Urothelium cell line (cell line): ENCODE results near the gene PIGT.
A peak's percentile ranks its signal among the peaks of the same experiment; 100 is the strongest.

Experiments used
- DNase-seq: peaks from one replicate; pipeline ENCODE4 v3.0.0; 2011; ENCODE audit warnings: low spot score, mixed read lengths
- FAIRE-seq: peaks from 2 replicates; lab custom pipeline; 2011; peaks lifted over from hg19 to GRCh38; lab: Jason Lieb, UNC

Gene PIGT

DNA sequence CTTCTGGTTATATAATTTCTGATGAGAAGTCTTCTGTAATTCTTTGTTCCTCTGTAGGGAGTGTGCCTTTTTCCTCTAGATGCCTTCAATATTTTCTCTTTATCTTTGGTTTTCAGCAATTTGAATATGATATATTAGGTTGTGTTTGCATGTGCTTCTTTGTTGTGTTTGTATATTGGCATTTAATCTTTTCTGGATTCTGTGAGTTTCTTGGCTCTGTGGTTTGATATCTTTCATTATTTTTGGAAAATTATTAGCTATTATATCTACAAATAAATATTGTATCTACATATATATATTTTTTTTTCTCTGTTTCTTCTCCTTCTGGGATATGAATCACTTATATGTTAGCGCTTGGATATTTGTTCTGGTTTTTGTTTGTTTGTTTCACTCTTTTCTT is 16.9 kb upstream of the PIGT start:
- FAIRE-seq (no peak), DNase-seq (no peak)

DNA sequence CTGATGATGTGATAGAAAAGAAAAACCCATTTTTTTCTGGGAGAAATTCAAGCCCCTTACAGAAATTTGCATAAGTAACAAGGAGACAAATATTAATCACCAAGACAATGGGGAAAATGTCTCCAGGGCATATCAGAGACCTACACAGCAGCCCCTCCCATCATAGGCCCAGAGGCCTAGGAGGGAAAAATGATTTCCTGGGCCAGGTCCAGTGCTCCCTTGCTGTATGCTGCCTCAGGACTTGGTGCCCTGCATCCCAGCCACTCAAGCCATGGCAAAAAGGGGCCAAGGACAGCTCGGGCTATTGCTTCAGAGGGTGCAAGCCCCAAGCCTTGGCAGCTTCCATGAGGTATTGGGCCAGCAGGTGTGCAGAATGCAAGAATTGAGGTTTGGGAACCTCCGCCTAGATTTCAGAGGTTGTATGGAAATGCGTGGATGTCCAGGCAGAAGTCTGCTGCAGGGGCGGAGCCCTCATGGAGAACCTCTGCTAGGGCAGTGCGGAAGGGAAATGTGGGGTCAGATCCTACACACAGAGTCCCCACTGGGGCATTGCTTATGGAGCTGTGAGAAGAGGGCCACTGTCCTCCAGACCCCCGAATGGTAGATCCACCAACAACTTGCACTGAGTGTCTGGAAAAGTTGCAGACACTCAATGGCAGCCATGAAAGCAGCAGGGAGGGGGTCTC is 15.5 kb upstream of the PIGT start:
- no peak for FAIRE-seq
- DNase-seq: no peak

DNA sequence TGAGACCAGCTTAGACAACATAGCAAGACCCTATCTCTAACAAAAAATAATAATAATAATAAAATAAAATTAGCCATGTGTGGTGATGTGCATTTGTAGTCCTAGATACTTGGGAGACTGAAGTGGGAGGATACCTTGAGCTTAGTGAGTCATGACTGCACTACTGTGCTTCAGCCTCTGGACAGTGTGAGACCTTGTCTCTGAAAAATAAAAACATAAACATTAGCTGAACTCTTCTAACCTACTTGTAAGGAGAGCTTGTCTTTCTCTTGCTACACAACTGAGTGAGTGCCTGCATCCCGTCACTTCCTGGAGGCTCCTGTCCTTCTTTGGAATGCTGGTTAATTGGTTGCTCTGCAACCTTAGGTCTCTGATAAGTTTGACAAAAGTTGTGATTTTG is 13.0 kb upstream of the PIGT start:
- DNase-seq: no peak
- no peak for FAIRE-seq

- DNase-seq (no peak), FAIRE-seq (no peak)
These were observed 11.5 kb upstream of the PIGT start for GRCh38 chr20:45404438-45404837.

DNA sequence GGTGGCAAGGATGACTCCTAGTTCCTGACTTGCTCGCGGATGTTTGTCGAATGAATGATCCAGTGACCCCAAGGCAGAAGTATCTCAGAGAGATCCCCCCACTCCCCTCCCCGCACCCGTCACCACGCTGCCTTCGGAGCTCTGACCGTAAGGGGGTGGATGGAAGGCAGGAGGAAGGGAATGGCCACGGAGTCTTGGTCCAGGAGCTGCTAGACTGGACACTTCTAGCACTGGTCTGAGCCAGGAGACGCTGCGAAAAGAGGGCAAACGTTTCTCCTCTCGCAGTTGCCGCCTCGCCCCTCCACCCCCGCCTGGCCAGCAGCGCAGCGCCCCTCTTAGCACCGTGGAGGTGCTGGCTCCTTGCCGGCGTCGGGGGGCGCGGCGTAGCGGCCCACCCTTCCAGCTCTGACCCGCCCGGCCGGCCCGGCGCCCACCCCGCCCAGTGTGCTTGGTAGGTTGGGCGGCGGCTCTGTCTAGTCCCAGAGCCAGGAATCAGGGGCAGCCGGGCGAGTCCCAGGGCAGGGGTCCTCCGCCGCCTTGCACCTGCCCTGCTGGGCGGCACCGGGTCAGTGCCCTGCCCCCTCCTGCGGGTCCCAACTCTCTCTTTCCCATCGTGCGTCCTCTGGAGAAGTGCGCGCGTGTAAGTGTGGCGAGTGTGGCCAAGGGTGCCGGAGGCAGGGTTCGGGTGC is 10.2 kb upstream of the PIGT start:
- DNase-seq (peak; percentile 51), FAIRE-seq (no peak)

- peak; percentile 87 for DNase-seq
- peak; percentile 56 for FAIRE-seq
These were observed 9.5 kb upstream of the PIGT start for GRCh38 chr20:45406260-45407066.

DNA sequence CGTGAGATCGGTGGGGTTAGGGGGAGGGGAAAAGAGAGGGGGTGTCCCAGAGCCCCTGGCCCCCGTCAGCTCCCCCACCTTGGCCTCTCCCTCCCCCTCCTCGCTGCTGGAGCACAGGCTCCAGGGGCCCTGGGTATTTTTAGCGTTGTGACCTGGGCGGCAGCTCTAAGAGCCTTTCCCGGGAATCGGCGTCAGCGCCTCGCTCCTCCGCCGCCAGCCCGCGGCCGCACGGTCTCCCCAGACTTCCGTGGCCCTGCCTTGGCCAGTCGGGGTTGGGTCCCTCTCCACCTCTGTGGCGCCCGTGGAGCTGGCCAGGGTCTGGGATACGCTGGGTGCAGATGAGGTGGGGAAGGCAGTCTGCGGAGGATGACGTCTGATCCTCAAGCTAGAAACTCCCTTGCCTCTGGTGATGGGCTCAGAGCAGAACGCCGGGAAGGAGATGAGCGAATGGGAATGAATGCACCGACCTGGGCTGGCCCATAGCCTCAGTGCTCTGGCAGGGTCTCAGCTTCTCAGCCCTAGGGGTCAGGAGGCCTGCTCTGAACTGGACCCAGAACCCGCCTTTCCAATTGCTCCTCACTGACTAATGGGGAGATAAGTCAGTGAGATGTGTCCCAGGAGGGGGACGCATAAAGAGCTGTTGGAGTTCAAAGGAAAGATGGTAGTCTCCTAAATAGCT is 8.7 kb upstream of the PIGT start:
- FAIRE-seq (no peak), DNase-seq (peak; percentile 57)

DNA sequence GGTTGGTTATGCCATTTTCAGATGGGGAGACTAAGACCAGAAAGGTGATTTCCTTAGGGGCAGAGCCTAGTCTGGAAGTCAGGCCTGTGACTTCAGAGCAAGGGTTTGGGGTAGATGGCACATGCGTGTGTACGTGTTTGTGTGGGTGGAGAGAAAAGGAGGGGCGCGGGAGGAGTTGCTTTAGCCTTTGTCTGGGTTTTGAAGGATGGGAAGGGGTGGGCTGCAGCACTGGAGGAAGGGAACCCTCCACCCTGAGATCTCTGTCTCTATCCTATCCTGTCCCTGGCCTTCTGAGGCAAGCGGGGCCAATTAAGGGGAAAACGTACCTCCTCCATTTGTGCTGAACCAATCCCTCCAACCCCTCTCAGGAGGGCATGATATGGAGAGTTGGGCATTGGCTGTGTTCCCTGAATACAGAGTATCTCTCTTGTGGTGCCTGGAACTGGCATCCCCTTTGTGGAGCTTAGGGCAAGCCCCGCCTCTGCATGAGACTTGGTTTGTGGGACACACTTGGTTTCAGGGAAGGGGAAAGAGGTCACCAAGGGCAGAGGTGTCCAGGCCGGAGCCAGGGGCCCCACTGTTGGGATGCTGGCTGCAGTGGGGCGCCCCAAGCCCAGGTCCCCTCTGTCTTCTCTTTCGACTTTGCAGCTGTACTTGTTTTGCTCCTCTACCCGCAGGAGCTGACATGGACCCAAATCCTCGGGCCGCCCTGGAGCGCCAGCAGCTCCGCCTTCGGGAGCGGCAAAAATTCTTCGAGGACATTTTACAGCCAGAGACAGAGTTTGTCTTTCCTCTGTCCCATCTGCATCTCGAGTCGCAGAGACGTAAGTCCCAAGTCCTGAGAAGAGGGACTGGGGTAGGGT is 7.9 kb upstream of the PIGT start, which contains the start of gene DBNDD2:
TSS of gene DBNDD2 (plus strand) at position 507 of the 863 bp plus-strand sequence. CDS start at position 686, 179 bp downstream.
- FAIRE-seq: no peak

DNA sequence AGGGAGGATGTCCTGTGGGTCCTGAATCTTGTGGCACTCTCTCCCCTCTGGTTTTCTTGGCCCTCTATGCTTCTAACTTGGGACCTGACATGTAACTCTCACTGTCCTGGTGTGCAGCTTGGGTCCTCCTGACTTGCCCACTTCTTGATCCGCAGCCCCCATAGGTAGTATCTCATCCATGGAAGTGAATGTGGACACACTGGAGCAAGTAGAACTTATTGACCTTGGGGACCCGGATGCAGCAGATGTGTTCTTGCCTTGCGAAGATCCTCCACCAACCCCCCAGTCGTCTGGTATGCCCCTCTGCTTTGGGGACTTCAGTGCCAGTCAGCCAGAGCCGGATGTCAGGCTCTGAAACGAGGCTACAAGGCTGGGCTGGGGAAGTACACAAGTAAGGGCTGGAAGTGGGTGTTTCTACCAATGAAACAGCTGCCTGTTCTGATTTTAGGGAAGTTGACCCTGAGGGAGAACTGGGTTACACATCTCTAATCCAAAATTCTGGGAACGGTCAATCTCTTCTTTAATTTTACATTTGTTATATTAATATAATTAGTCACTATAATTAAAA is 7.2 kb upstream of the PIGT start:
- no peak for FAIRE-seq
- no peak for DNase-seq

More for the DNA sequence above, 7.9 kb upstream of the PIGT start, which contains the start of gene DBNDD2:
- DNase-seq: no peak

DNA sequence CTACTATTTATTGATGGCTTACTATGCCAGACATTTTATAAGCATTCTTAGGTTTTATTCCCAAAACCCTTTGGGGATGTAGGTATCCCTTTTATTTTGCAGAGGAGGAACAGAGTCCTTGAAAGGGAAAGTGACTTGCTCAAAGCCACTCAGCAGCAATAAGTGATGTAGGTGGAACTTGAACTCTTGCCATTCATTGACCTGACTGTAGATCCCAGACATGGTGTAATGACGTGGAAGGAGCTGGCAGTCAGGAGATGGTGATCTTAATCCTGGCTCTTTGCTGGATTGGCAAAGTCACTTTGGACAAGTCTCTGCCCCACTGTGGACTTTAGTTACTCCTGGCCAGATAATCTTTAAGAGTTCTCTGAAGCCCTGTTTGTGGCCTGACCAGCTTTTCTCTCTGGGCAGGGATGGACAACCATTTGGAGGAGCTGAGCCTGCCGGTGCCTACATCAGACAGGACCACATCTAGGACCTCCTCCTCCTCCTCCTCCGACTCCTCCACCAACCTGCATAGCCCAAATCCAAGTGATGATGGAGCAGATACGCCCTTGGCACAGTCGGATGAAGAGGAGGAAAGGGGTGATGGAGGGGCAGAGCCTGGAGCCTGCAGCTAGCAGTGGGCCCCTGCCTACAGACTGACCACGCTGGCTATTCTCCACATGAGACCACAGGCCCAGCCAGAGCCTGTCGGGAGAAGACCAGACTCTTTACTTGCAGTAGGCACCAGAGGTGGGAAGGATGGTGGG is 6.2 kb upstream of the PIGT start:
- DNase-seq: no peak
- no peak for FAIRE-seq

GRCh38 chr20:45410887-45411286 is 5.1 kb upstream of the PIGT start:
- DNase-seq (no peak), FAIRE-seq (no peak)

- DNase-seq: no peak
- FAIRE-seq: no peak
These were observed 3.3 kb upstream of the PIGT start for GRCh38 chr20:45412653-45413052.

DNA sequence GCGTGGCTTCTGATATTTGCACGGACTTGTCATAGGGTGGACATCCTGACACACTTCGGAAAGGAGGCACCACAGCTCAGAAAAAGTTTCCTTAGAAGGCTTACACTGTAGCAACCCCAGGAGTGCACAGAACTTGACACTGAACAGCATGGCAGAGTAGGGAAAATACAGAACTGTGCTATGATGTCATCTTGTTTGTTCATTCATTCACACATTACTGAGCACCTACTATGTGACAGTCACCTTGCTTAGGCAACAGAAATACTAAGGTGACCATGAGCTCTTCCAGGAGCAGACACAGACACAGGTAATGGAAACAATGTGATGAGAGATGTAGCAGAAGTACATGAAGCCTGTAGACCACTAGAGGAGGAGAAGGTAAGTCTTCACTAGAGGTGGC is 2.5 kb upstream of the PIGT start:
- FAIRE-seq: peak; percentile 13
- DNase-seq: no peak

- FAIRE-seq (no peak), DNase-seq (no peak)
These were observed 976 bp downstream of the PIGT start for GRCh38 chr20:45416917-45417316.

DNA sequence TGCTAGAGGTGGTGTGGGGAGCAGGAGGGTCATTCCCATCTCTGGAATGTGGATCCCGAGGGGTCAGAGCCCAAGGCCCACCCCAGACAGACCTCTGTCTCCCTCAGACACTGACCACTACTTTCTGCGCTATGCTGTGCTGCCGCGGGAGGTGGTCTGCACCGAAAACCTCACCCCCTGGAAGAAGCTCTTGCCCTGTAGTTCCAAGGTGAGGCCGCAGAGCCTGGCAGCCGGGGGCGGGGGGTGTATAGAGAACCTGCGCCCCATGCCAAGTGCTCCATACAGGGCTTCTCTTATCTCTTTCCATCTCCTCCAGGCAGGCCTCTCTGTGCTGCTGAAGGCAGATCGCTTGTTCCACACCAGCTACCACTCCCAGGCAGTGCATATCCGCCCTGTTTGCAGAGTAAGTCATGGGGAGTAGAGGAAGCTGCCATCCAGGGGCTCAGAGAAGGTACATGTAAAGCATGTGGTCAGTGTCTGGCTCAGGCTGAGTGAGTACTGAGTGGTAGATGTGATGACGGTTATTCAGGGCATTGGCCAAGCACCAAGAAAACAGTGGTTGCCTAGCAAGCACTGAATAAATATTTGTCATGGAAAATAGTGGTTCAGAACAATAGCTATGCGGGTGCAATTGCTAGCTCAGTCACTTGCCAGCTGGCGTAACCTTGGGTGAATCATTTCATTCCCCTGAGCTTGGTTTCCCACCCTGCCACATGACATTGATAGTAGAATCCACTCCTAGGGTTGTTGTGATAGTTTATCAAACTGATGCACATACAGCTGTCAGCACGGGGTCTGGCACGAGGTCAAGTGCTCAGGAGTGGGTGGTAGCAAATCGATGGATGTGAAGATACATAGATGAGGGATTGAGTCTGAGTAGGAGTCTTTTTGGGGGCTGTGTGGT is 3.5 kb downstream of the PIGT start:
- FAIRE-seq: no peak

DNA sequence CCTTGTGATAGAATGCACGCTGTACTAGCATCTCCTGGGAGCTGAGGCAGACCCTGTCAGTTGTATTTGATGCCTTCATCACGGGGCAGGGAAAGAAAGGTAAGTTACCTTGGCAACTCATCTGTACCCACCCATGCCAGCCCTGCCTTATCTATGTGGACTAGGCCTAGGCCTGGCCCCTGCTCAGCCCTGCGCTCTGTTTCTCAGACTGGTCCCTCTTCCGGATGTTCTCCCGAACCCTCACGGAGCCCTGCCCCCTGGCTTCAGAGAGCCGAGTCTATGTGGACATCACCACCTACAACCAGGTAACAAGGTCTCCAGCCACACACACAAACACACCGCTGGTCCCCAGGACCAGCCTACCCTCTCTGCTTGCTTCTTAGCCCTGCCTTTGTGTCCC is 4.2 kb downstream of the PIGT start:
- DNase-seq (no peak), FAIRE-seq (no peak)

More for the DNA sequence above, 3.5 kb downstream of the PIGT start:
- peak; percentile 46 for DNase-seq

DNA sequence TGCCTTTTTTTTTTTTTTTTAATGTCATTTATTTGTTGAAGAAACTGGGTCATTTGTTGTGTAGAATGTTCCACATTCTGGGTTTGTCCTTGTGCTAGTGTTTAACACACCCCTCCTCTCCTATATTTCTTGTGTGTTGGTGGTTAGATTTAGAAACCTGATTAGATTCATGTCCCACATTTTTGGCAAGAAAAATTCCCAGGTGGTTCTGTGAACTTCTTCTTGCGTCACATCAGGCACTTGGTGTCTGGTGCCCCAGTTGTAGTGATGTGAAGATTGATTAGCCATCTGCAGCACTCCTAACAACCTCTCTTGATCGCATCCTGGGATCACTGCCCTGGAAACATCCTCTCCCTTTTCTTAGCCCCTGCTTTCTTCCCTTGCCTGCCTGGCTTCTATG is 7.8 kb downstream of the PIGT start:
- no peak for DNase-seq
- no peak for FAIRE-seq

- DNase-seq: no peak
- FAIRE-seq: no peak
These were observed 9.6 kb downstream of the PIGT start for GRCh38 chr20:45425561-45425960.
